GM18502 (cell line): ENCODE results near the gene HAGH.
"Not testable (repeated sequence)": the region's sequence is repeated elsewhere in the genome, so short reads cannot be mapped to it uniquely, and the experiment has no call there.

Experiments
- ATAC-seq: cut with Tn5 transposase; IDR thresholded peaks from one replicate; pipeline ENCODE4 v1.9.1; 2021; ENCODE audit warnings: mild to moderate bottlenecking; ENCODE audit not compliant: unreplicated experiment, poor library complexity

The HAGH gene

DNA sequence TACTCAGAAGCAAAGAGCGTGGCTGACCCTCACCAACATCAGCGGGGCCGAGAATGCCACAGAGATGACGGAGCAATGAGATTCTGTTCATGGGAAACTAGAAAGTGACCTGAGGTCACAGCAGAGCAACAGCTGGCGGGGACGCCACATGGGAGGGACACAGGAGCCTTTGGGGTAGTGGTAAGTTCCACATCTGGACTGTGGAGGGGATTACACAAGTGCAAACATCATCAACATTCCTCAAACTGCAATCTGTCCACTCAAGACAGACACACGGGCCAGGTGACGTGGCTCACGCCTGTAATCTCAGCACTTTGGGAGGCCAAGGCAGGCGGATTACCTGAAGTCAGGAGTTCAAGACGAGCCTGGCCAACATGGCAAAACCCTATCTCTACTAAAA is 11.2 kb downstream of the HAGH start:
- ATAC-seq, result no peak

GRCh38 chr16:1812732-1813163 is 13.9 kb downstream of the HAGH start:
- ATAC-seq, result no peak

- ATAC-seq, result no peak
These were observed 16.1 kb downstream of the HAGH start for GRCh38 chr16:1810536-1810935.

GRCh38 chr16:1810106-1810505 is 16.5 kb downstream of the HAGH start:
- ATAC-seq, result no peak

GRCh38 chr16:1809281-1809801 is 17.3 kb downstream of the HAGH start:
- no peak for ATAC-seq

- ATAC-seq, result no peak
These were observed 17.9 kb downstream of the HAGH start for GRCh38 chr16:1808691-1809090.

DNA sequence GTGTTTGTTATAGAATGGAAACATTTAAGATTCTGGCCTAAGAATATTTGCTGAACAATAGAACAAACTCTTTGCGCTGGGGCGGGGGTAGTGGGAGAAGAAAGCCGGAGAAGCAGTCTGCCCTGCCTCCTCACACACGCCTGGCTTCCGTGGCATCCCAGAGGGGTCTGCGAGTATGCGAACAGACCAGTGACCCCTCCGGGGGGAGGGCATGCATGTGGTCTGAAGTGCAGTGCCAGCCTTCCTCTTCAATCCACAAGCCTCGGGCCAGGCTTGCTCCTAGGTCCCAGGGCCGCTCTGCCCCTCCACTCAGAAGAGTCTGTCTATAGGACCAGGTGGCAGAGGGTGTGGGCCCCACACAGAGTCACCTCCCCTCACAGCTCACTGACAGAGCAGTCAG is 19.0 kb downstream of the HAGH start:
- no peak for ATAC-seq

DNA sequence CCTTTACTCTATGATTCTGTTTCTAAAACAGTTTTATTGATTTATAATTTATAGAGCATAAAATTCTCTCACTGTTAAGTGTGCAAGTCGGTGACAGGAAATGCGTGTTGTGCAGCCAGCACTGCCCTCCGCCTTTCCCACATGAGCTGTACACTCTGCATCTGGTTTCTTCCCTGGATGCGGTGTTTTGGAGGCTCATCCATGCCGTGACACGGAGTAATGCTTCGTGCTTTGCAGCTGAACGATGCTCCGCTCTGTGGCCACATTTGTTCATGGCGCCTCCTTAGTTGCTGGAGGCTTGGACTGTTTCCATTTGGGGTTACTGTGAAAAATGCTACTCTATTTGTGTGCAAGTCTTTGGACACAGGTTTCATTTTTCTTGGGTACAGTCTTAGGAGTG is 25.9 kb downstream of the HAGH start:
- no peak for ATAC-seq

- not testable (repeated sequence) for ATAC-seq
These were observed 27.4 kb downstream of the HAGH start for GRCh38 chr16:1799263-1799662.

GRCh38 chr16:1794908-1795666 is 31.5 kb downstream of the HAGH start:
- ATAC-seq, result no peak

- ATAC-seq, result no peak
These were observed 32.3 kb downstream of the HAGH start for GRCh38 chr16:1794221-1794871.

DNA sequence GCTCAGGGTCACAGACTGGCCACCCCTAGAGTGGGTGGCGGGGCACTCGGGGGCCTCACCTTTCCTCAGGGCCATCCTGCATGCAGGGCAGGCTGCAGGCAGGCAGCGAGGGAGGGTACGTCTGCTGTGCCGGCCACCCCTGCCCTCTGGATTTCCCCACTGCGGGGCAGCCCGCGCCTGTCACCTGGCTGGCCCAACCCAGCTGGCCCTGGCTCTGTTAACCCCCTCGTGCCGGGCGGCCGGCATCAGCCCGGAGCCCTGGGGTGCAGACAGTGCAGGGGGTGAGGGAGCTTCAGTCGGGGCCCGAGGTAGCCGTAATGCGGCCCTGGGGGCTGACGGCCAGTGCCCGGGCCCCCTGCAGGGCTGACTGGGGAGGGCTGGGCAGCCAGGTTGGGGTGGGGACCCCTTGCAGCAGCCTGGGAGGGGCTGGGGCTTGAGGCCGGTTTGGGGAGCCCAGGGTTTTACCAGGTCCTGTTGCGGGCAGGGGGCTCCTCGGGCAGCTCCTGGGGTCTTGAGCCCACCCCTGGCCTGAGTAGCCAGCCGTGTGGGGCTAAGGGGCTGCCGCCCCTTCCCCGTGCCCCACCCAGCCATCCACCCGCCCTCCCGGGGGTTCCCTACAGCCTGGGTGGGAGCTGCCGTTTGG is 32.9 kb downstream of the HAGH start, which contains the start of gene IGFALS:
TSS of gene IGFALS (minus strand) at position 128 of the 643 bp plus-strand sequence. CDS start at position 75, 53 bp downstream.
- no peak for ATAC-seq

DNA sequence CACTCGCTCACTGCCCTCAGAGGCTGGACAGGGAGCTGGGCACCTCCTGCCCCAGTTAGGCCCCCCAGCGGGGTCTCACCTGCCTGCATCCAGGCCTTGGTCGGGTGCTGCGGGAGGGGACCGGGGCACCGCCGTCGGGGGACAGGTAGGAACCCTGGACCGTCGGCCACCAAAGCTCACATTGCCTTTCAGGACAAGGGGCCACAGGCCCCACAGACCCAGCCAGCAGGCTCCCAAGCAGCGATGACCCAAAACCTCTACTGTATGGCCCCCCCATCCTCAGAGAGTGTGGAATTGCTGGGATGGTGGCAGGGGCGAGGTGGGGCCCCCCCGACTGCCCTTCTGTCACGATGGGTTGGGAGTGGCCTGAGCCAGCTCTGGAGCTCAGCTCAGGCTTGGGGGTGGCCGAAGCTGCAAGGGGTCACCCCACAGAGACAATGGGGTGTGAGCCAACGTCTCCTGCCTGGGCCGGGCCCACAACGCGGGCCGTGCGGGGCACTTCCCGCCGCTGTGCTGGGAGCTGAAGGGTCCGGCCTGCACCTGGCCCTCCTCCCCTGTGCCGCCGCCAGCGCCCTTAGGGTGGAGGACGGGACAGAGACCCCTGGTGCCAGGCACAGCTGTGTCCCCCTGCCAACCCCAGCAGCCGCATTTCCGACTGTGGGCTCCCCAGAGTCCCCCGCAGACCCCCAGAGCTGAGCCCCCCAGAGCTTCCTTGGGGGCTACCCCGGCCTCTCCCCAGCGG is 33.6 kb downstream of the HAGH start:
- ATAC-seq, result no peak

GRCh38 chr16:1791943-1792812 is 34.4 kb downstream of the HAGH start:
- ATAC-seq, result no peak

GRCh38 chr16:1791256-1791942 is 35.2 kb downstream of the HAGH start:
- ATAC-seq, result no peak

DNA sequence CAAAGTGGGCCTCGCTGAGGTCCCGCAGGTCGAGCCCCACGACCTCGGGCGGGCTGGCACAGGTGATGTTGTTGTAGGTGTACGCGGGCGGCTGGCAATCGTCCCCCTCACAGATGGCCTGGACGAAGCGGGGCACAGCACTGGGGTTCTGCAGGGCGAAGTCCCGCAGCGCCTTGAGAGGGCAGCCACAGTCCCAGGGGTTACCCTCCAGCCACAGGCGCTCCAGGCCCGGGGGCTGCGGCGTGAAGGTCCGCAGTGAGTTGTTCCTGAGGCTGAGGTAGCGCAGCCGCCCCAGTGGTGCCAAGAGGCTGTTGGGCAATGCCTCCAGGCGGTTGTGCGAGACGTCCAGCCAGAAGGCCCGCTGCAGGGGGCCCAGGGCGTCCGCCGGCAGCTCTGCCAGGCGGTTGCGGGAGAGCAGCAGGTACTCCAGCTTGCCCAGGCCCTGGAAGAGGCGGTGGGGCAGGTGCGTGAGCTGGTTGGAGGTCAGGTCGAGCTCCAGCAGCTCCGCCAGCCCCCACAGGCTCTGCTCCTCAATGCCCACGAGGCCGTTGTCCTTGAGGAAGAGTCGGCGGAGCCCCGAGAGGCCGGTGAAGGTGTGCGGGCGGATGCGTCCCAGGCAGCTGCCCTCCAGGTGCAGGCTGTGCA is 35.9 kb downstream of the HAGH start:
- ATAC-seq, result no peak

DNA sequence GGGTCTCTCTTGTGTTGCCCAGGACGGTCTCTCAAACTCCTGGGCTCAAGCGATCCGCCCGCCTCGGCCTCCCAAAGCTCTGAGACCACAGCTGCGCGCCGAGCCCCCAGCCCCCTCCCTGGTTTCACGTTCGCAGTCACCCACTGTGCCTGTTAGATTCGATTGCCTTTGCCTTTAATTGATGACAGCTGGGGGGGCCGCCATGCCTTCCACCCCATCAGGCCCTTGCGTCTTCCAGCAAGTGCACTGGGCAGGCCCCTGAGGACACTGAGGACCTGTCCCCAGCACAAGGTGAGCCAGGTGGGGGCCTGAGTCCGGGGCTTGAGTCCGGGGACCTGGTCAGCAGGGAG is 36.4 kb downstream of the HAGH start:
- ATAC-seq, result no peak

- ATAC-seq, result no peak
These were observed 37.0 kb downstream of the HAGH start for GRCh38 chr16:1789643-1790045.

- ATAC-seq, result no peak
These were observed 37.9 kb downstream of the HAGH start for GRCh38 chr16:1788708-1789100.
